Measurements from ENCODE around the gene BBC3. TPM values are rescaled to one million over a fixed set of nuclear protein-coding genes. Genes with fewer than 3 reads are reported as not detected.
"Not testable (repeated sequence)": the region's sequence is repeated elsewhere in the genome, so short reads cannot be mapped to it uniquely, and the experiment has no call there.

The BBC3 gene
- polyA plus RNA-seq (2013, experiment 1 of 2; ENCODE audit: insufficient read length), result 15.2 TPM
- 15.8 TPM for polyA plus RNA-seq (2013, experiment 2 of 2; ENCODE audit: insufficient read length)

- DNase-seq, result no peak
Measured at GRCh38 chr19:47230921-47231214, at the start of gene BBC3. Gene BBC3 (minus strand): TSS chr19:47231199. CDS start chr19:47228431, 2,768 bp downstream.

GRCh38 chr19:47280183-47280797, 49.3 kb upstream of the BBC3 start:
- no peak for DNase-seq

- DNase-seq, result not testable (repeated sequence)
Measured at GRCh38 chr19:47276513-47276912, 45.5 kb upstream of the BBC3 start.

GRCh38 chr19:47275791-47276461, 44.9 kb upstream of the BBC3 start:
- no peak for DNase-seq

- no peak for DNase-seq
Measured at GRCh38 chr19:47274891-47275761, 44.1 kb upstream of the BBC3 start.

GRCh38 chr19:47274071-47274890, 43.3 kb upstream of the BBC3 start, which contains the start of gene INAFM1:
Gene INAFM1 (plus strand): TSS chr19:47274885. CDS start chr19:47274920, 35 bp downstream.
- DNase-seq, result peak; percentile 94

- DNase-seq, result peak; percentile 95
Measured at GRCh38 chr19:47273313-47274070, 42.5 kb upstream of the BBC3 start.

- peak; percentile 91 for DNase-seq
Measured at GRCh38 chr19:47272448-47273312, 41.7 kb upstream of the BBC3 start.

GRCh38 chr19:47271949-47272348, 41.0 kb upstream of the BBC3 start:
- no peak for DNase-seq

- no peak for DNase-seq
Measured at GRCh38 chr19:47270408-47270807, 39.4 kb upstream of the BBC3 start.

- no peak for DNase-seq
Measured at GRCh38 chr19:47269596-47269995, 38.6 kb upstream of the BBC3 start.

GRCh38 chr19:47268028-47268427, 37.0 kb upstream of the BBC3 start:
- no peak for DNase-seq

GRCh38 chr19:47267350-47267759, 36.4 kb upstream of the BBC3 start:
- DNase-seq, result no peak

- DNase-seq, result no peak
Measured at GRCh38 chr19:47266401-47266941, 35.5 kb upstream of the BBC3 start.

GRCh38 chr19:47264629-47265028, 33.6 kb upstream of the BBC3 start:
- DNase-seq, result no peak

GRCh38 chr19:47261946-47262793, 31.2 kb upstream of the BBC3 start:
- not testable (repeated sequence) for DNase-seq

GRCh38 chr19:47260476-47260875, 29.5 kb upstream of the BBC3 start:
- DNase-seq, result no peak

GRCh38 chr19:47258895-47259555, 28.0 kb upstream of the BBC3 start:
- DNase-seq, result no peak

GRCh38 chr19:47258434-47258833, 27.4 kb upstream of the BBC3 start:
- no peak for DNase-seq
